ENCODE measurements around the gene SCAMP5. TPM values are rescaled to one million over a fixed set of nuclear protein-coding genes. Genes with fewer than 3 reads are reported as not detected.

The SCAMP5 gene
- total RNA-seq, 4 donors from 2014 or later, result 11.3 to 24.8 (median 15.8) TPM; not detected in 1

- Histone ChIP-seq H3K9me3 (no peaks in the 10 kb centered on the region), H3K27ac (no peak overlapping the region), H3K36me3 (no peaks in the 10 kb centered on the region), H3K27me3 (no peaks in the 10 kb centered on the region), H3K4me1 (peaks cover 0 to 4% (median 0%) of the 10 kb centered on the region in 4 donors), H3K4me3 (no peak overlapping the region)
- in situ Hi-C loops (cut with MboI; ENCODE audit: low pct_ligation_motif_present in 1 of 4, low pct_unique_long_range_greater_than_20kb in 1 of 4, low sequenced_read_pairs in 3 of 4) (no loop called here), intact Hi-C loops (cut with DNase I; ENCODE audit: low total_unique reads) (no loop called here)
- DNase-seq, result no peak
- TF ChIP-seq POLR2AphosphoS5 (IDR thresholded peaks at IDR 0.05) (no peak), EP300 (IDR thresholded peaks at IDR 0.05; ENCODE audit: low read depth) (no peak), POLR2A (IDR thresholded peaks at IDR 0.05) (no peak)
- TF ChIP-seq, protein P1, sequence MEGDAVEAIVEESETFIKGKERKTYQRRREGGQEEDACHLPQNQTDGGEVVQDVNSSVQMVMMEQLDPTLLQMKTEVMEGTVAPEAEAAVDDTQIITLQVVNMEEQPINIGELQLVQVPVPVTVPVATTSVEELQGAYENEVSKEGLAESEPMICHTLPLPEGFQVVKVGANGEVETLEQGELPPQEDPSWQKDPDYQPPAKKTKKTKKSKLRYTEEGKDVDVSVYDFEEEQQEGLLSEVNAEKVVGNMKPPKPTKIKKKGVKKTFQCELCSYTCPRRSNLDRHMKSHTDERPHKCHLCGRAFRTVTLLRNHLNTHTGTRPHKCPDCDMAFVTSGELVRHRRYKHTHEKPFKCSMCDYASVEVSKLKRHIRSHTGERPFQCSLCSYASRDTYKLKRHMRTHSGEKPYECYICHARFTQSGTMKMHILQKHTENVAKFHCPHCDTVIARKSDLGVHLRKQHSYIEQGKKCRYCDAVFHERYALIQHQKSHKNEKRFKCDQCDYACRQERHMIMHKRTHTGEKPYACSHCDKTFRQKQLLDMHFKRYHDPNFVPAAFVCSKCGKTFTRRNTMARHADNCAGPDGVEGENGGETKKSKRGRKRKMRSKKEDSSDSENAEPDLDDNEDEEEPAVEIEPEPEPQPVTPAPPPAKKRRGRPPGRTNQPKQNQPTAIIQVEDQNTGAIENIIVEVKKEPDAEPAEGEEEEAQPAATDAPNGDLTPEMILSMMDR (IDR thresholded peaks at IDR 0.05), result no peak
These were observed 65.9 kb downstream of the SCAMP5 start for GRCh38 chr15:75061272-75061671.

- no peaks in the 10 kb centered on the region for H3K36me3 ChIP-seq
- H3K9me3 ChIP-seq, result peaks cover 0 to 5% of the 10 kb centered on the region in 2 donors
- peaks cover 0 to 13% (median 0%) of the 10 kb centered on the region in 4 donors for H3K4me1 ChIP-seq
- TF ChIP-seq POLR2A (IDR thresholded peaks at IDR 0.05) (no peak), POLR2AphosphoS5 (IDR thresholded peaks at IDR 0.05) (no peak), EP300 (IDR thresholded peaks at IDR 0.05; ENCODE audit: low read depth) (no peak)
- TF ChIP-seq, protein P1 (IDR thresholded peaks at IDR 0.05), result no peak
- intact Hi-C loops (cut with DNase I; ENCODE audit: low total_unique reads), result no loop called here
- H3K27ac ChIP-seq, result no peak overlapping the region
- 61% methylated on average over 3 of the region's 3 CpGs; no CpG with 5 or more reads in 1 of the 2 donors for WGBS, 2 donors (ENCODE audit: low coverage in 1 of 2)
- no peak for DNase-seq
- no peak overlapping the region for H3K4me3 ChIP-seq
- no peaks in the 10 kb centered on the region for H3K27me3 ChIP-seq
- in situ Hi-C loops (cut with MboI; ENCODE audit: low pct_ligation_motif_present in 1 of 4, low pct_unique_long_range_greater_than_20kb in 1 of 4, low sequenced_read_pairs in 3 of 4), result no loop called here
These were observed 67.3 kb downstream of the SCAMP5 start for GRCh38 chr15:75062706-75063105.

GRCh38 chr15:75063338-75063737 is 68.0 kb downstream of the SCAMP5 start:
- Histone ChIP-seq H3K36me3 (no peaks in the 10 kb centered on the region), H3K27ac (no peak overlapping the region), H3K4me3 (no peak overlapping the region), H3K9me3 (peaks cover 0 to 5% of the 10 kb centered on the region in 2 donors), H3K27me3 (no peaks in the 10 kb centered on the region), H3K4me1 (peaks cover 0 to 13% (median 0%) of the 10 kb centered on the region in 4 donors)
- no peak for DNase-seq
- intact Hi-C loops (cut with DNase I; ENCODE audit: low total_unique reads) (no loop called here), in situ Hi-C loops (cut with MboI; ENCODE audit: low pct_ligation_motif_present in 1 of 4, low pct_unique_long_range_greater_than_20kb in 1 of 4, low sequenced_read_pairs in 3 of 4) (no loop called here)
- no peak for TF ChIP-seq POLR2A (IDR thresholded peaks at IDR 0.05)
- TF ChIP-seq EP300 (IDR thresholded peaks at IDR 0.05; ENCODE audit: low read depth), result no peak
- TF ChIP-seq, protein P1 (IDR thresholded peaks at IDR 0.05), result no peak
- TF ChIP-seq POLR2AphosphoS5 (IDR thresholded peaks at IDR 0.05), result no peak
- WGBS, 2 donors (ENCODE audit: low coverage in 1 of 2), result 64 to 88% methylated on average over 2 to 4 of the region's 4 CpGs

DNA sequence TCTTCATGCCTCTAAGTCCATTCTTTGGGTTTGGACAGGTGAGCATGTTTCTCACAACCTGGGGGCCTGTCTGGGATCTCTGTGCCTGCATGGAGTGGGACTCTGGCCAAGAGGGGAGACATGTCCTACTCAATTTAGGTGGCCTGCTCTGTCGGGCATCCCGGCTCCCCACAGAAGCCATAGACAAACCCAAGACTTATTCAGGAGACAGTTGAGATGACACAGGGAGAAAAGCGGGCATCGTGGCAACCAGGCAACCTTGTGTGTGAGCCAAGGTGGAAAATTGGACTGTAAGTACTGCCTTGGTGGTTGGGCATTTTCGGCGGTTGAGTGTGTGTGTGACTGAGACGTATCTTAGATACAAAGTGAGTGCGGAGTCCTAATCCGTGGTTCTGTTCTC is 68.5 kb downstream of the SCAMP5 start:
- H3K27ac ChIP-seq, result no peak overlapping the region
- peaks cover 0 to 13% (median 0%) of the 10 kb centered on the region in 4 donors for H3K4me1 ChIP-seq
- intact Hi-C loops (cut with DNase I; ENCODE audit: low total_unique reads) (no loop called here), in situ Hi-C loops (cut with MboI; ENCODE audit: low pct_ligation_motif_present in 1 of 4, low pct_unique_long_range_greater_than_20kb in 1 of 4, low sequenced_read_pairs in 3 of 4) (no loop called here)
- TF ChIP-seq POLR2A (IDR thresholded peaks at IDR 0.05) (no peak), EP300 (IDR thresholded peaks at IDR 0.05; ENCODE audit: low read depth) (no peak), POLR2AphosphoS5 (IDR thresholded peaks at IDR 0.05) (no peak)
- TF ChIP-seq, protein P1 (IDR thresholded peaks at IDR 0.05), result no peak
- H3K27me3 ChIP-seq, result no peaks in the 10 kb centered on the region
- peaks cover 0 to 5% of the 10 kb centered on the region in 2 donors for H3K9me3 ChIP-seq
- 90 to 95% methylated on average over 5 to 9 of the region's 9 CpGs for WGBS, 2 donors (ENCODE audit: low coverage in 1 of 2)
- H3K4me3 ChIP-seq, result no peak overlapping the region
- no peaks in the 10 kb centered on the region for H3K36me3 ChIP-seq
- no peak for DNase-seq
